ENCODE data around the gene ANKZF1.

Gene ANKZF1

GRCh38 chr2:219278655-219279150 is 49.1 kb downstream of the ANKZF1 start:
- in situ Hi-C loops (cut with HindIII; ENCODE audit: low pct_unique_long_range_greater_than_20kb, low sequenced_read_pairs): no loop called here
- TF ChIP-seq JUND (IDR thresholded peaks at IDR 0.05; ENCODE audit: low read depth): no peak
- DNase-seq (ENCODE audit: low read depth in 1 of 2, low spot score in 1 of 2): no peak

GRCh38 chr2:219279151-219279915 is 49.7 kb downstream of the ANKZF1 start, which contains the start of gene DNAJB2:
Gene DNAJB2, plus strand, starts transcription at chr2:219279366. Its CDS starts 468 bp downstream, at chr2:219279834.
- in situ Hi-C loops (cut with HindIII; ENCODE audit: low pct_unique_long_range_greater_than_20kb, low sequenced_read_pairs): no loop called here

GRCh38 chr2:219279916-219280516 is 50.4 kb downstream of the ANKZF1 start:
- no peak for TF ChIP-seq JUND (IDR thresholded peaks at IDR 0.05; ENCODE audit: low read depth)
- no peak for DNase-seq (ENCODE audit: low read depth in 1 of 2, low spot score in 1 of 2)
- in situ Hi-C loops (cut with HindIII; ENCODE audit: low pct_unique_long_range_greater_than_20kb, low sequenced_read_pairs): no loop called here

More at GRCh38 chr2:219279151-219279915, 49.7 kb downstream of the ANKZF1 start, which contains the start of gene DNAJB2:
- peak; percentile 92 to 96 for DNase-seq (ENCODE audit: low read depth in 1 of 2, low spot score in 1 of 2)
- no peak for TF ChIP-seq JUND (IDR thresholded peaks at IDR 0.05; ENCODE audit: low read depth)

- no peak for TF ChIP-seq JUND (IDR thresholded peaks at IDR 0.05; ENCODE audit: low read depth)
- no peak for DNase-seq (ENCODE audit: low read depth in 1 of 2, low spot score in 1 of 2)
- in situ Hi-C loops (cut with HindIII; ENCODE audit: low pct_unique_long_range_greater_than_20kb, low sequenced_read_pairs): no loop called here
Observed at GRCh38 chr2:219280651-219281050, 51.0 kb downstream of the ANKZF1 start.

DNA sequence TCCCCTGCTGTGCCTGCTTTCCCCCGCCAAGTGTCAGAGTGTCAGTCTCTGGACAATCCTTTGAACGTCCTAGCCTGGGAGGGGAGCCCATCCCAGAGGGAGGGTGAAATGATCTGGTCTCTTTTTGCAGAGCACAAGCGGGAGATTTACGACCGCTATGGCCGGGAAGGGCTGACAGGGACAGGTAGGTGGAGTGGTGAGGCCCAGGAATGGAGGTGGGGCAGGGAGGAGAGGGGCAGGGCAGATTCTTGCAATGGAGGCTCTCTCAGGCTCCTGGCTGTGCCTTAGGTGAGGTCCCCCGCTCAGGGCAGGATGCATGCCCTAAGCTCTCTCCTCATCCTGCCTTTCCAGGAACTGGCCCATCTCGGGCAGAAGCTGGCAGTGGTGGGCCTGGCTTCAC is 52.0 kb downstream of the ANKZF1 start:
- DNase-seq (ENCODE audit: low read depth in 1 of 2, low spot score in 1 of 2): no peak
- in situ Hi-C loops (cut with HindIII; ENCODE audit: low pct_unique_long_range_greater_than_20kb, low sequenced_read_pairs): no loop called here
- no peak for TF ChIP-seq JUND (IDR thresholded peaks at IDR 0.05; ENCODE audit: low read depth)

DNA sequence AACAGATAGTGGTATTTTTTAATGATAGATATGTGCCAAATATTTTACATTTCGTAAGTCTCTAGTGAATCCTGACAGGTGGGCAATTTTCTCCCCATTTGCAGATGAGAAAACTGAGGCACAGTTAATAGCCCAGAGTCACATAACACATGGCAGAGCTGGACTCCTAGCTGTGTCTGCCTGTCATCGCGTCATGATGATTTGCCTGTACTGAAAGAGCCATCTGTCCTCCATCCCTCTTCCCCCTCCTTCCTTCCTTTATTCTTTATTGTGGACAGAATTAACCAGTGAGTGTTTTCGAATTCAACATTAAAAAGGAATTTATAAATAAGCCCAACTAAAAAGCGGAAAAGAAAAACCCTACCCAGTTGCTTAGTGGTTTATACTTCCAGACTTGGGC is 52.8 kb downstream of the ANKZF1 start:
- in situ Hi-C loops (cut with HindIII; ENCODE audit: low pct_unique_long_range_greater_than_20kb, low sequenced_read_pairs): no loop called here
- no peak for TF ChIP-seq JUND (IDR thresholded peaks at IDR 0.05; ENCODE audit: low read depth)
- no peak for DNase-seq (ENCODE audit: low read depth in 1 of 2, low spot score in 1 of 2)

GRCh38 chr2:219282943-219283581 is 53.5 kb downstream of the ANKZF1 start:
- in situ Hi-C loops (cut with HindIII; ENCODE audit: low pct_unique_long_range_greater_than_20kb, low sequenced_read_pairs): no loop called here
- no peak for TF ChIP-seq JUND (IDR thresholded peaks at IDR 0.05; ENCODE audit: low read depth)
- DNase-seq (ENCODE audit: low read depth in 1 of 2, low spot score in 1 of 2): no peak

DNA sequence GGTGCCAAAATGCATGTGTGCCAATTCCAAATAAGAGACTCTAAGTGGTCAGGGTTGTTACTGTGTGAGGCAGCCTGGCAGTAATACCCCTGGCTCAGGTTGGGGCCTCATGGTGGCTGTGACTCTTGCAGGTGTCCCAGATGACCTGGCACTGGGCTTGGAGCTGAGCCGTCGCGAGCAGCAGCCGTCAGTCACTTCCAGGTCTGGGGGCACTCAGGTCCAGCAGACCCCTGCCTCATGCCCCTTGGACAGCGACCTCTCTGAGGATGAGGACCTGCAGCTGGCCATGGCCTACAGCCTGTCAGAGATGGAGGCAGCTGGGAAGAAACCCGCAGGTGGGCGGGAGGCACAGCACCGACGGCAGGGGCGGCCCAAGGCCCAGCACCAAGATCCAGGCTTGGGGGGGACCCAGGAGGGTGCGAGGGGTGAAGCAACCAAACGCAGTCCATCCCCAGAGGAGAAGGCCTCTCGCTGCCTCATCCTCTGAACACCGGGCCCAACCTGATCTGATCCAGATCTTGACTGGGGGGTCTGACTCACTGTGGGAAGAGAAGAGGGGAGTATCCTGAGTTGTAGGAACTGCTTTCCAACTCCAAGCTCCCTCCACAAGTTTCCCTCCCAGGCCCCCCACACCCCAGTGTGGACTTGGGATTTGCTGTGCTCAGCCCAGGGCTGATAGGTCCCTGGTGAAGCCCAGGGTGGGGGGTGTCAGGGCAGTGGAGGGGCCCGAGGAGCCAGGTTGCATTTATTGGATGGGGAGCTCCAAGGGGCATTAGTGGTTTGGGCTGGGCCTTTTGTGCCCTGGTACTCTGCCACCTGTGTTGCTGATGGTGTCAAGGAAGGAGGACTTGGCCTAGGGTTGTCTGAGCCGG is 55.1 kb downstream of the ANKZF1 start:
- no peak for TF ChIP-seq JUND (IDR thresholded peaks at IDR 0.05; ENCODE audit: low read depth)
- DNase-seq (ENCODE audit: low read depth in 1 of 2, low spot score in 1 of 2): no peak
- in situ Hi-C loops (cut with HindIII; ENCODE audit: low pct_unique_long_range_greater_than_20kb, low sequenced_read_pairs): no loop called here

DNA sequence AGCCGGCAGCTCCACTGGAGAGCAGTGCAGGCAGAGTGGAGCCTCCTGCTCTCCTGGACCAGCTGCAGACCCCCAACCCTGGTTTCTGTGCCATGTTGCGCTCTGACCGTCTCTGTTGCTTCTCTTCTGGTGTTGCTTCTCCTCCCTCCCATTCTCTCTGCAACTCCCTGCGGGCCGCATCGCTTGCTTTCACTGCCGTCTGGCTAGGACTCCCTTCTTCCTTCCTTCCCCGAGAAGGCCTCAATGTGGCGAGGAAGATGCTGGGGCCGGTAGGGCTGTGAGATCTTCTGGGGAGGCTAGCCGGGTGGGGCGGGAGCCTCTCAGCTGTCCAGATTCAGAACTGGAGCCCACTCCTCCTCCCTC is 55.7 kb downstream of the ANKZF1 start:
- in situ Hi-C loops (cut with HindIII; ENCODE audit: low pct_unique_long_range_greater_than_20kb, low sequenced_read_pairs): no loop called here

GRCh38 chr2:219285894-219286425 is 56.4 kb downstream of the ANKZF1 start:
- DNase-seq (ENCODE audit: low read depth in 1 of 2, low spot score in 1 of 2): no peak
- in situ Hi-C loops (cut with HindIII; ENCODE audit: low pct_unique_long_range_greater_than_20kb, low sequenced_read_pairs): no loop called here
- no peak for TF ChIP-seq JUND (IDR thresholded peaks at IDR 0.05; ENCODE audit: low read depth)

More for the DNA sequence above, 55.7 kb downstream of the ANKZF1 start:
- no peak for DNase-seq (ENCODE audit: low read depth in 1 of 2, low spot score in 1 of 2)
- no peak for TF ChIP-seq JUND (IDR thresholded peaks at IDR 0.05; ENCODE audit: low read depth)

Measured in T47D (cell line).